Activated CD8-positive, alpha-beta memory T cell treated with anti-CD3 and anti-CD28 coated beads, Interleukin-2, amount 10 ng/mL, durations not matched to agents 7 days and 5 days (primary cell): ENCODE data around the gene WDR45B. TPM values are rescaled to one million over a fixed set of nuclear protein-coding genes. Genes with fewer than 3 reads are reported as not detected.

Experiments
- ATAC-seq: fragments of 150-1000 bp; cut with Tn5 transposase; one replicate; pipeline ENCODE4 v1.10.0; 2021; ENCODE audit warnings: moderate library complexity
- CTCF ChIA-PET: fragments of 350-600 bp; sonication (Branson Sonifier 250); formaldehyde crosslinking; loops from one replicate; lab custom pipeline; 2021; ENCODE audit warnings: antibody characterized with exemption; lab: Charles Lee
- DNase-seq: peaks from one replicate; pipeline ENCODE4 v3.0.0-alpha.2; 2020
- H3K27ac Mint-ChIP-seq: one replicate; pipeline ENCODE4 v1.8.0; 2021; ENCODE audit warnings: mild to moderate bottlenecking, mixed read lengths
- H3K27me3 Mint-ChIP-seq: one replicate; pipeline ENCODE4 v1.8.0; 2021; ENCODE audit warnings: mixed read lengths
- H3K36me3 Mint-ChIP-seq: one replicate; pipeline ENCODE4 v1.8.0; 2021; ENCODE audit warnings: mild to moderate bottlenecking, mixed read lengths
- H3K4me1 Mint-ChIP-seq: one replicate; pipeline ENCODE4 v1.8.0; 2021; ENCODE audit warnings: mixed read lengths
- H3K4me3 Mint-ChIP-seq: one replicate; pipeline ENCODE4 v1.8.0; 2021; ENCODE audit warnings: mild to moderate bottlenecking, moderate library complexity, mixed read lengths
- H3K9me3 Mint-ChIP-seq: one replicate; pipeline ENCODE4 v1.8.0; 2022; ENCODE audit warnings: low read depth, mixed read lengths
- total RNA-seq, 2 experiments: library from RNA; stranded (reverse); gene quantifications; one replicate each; pipeline ENCODE4 v1.2.3, GENCODE V29; 2021

The WDR45B gene
- total RNA-seq, 2 experiments from 2014 or later = 37.0 to 41.4 TPM

DNA sequence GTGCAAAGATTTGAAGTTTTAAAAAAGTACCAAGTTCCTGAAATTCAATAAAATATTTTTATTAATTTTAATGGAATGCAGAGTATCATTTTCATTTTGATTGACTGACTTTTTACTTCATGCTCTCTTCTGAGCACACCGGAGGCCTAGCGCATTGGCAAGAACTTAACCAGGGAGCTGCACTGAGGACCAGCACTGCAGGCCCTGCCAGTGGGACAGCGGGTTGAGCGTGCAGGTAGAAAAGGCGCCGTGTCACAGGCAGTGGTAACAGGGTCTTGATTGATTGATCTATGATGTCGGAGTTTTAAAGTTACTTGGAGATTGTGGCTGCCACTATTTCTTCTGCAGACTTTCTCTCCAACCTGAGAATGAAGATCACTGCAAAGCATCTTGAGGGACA is 43.7 kb downstream of the WDR45B start:
- H3K4me1 Mint-ChIP-seq = peaks cover 15% of the 10 kb centered on the region
- no peak overlapping the region for H3K4me3 Mint-ChIP-seq
- ATAC-seq (no peak), DNase-seq (no peak)
- peaks cover 50% of the 10 kb centered on the region for H3K36me3 Mint-ChIP-seq
- CTCF ChIA-PET = interaction anchor here (1.0 kb wide), 1 partner anchor 13 kb away, joined by 3 read pairs; no protein-coding TSS in a partner anchor
- no peaks in the 10 kb centered on the region for H3K27me3 Mint-ChIP-seq
- H3K9me3 Mint-ChIP-seq = no peaks in the 10 kb centered on the region
- peak overlapping the region; percentile 41 for H3K27ac Mint-ChIP-seq

DNA sequence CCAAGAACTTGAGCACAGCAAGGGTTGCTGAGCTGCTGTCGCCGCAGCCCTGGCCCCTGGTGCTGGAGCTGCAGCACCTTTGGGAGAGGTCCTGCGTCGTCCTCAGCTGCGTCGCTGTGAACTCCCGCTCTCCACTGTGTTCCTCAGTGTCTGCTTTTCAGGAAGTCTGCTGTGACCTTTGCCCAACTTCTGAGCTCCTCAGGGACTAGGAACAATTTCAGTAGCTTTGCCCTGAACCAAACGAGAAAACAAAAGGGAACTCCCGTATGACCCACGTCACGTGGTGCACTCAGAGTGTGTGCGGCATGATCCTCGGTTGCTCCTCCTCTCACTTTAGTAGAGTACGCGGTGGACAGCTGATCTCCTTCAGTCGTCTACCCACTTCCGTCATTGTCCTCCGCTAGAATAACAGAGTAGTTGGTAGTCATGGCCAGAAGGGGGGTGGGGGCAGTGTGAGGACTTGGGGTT is 44.2 kb downstream of the WDR45B start:
- DNase-seq (no peak), ATAC-seq (peak; percentile 71)
- peak overlapping the region; percentile 41 for H3K27ac Mint-ChIP-seq
- no peaks in the 10 kb centered on the region for H3K9me3 Mint-ChIP-seq
- peaks cover 15% of the 10 kb centered on the region for H3K4me1 Mint-ChIP-seq
- peaks cover 48% of the 10 kb centered on the region for H3K36me3 Mint-ChIP-seq
- no peaks in the 10 kb centered on the region for H3K27me3 Mint-ChIP-seq
- H3K4me3 Mint-ChIP-seq = no peak overlapping the region
- CTCF ChIA-PET = interaction anchor here (1.0 kb wide), 1 partner anchor 12 kb away, joined by 3 read pairs; no protein-coding TSS in a partner anchor

DNA sequence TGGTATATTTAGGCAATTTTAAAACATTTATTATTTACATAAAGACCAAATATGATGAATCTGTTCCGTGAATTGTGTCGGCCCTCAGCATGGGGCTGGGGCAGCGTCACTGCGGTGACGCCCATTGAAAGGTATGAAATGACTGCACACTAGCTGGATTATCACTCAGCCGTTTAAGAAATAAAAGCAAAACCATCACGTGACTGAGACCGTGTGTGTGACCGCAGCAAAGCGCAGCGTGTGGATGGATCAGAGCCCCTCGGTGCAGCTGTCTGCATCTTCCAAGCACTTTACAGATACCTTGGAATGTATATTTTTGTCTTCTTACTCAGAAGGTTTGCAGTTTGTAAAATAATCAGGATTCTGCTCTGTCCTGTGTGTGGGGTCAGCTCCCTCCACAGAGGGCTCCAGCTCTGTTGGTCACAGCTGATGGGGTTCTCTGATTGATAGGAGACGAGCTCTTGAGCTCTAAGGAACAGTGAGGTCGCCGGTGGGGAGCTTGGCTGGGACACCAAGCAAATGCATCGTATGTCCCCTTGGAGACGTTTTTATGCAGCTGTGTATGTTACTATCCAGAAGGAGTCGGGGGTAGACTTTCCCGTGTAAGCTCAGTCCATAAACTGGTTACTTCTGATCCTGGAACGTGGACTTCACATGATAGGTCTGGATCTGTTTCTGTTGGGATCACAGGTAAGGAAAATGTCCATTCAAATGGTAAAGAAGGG is 45.1 kb downstream of the WDR45B start:
- DNase-seq (no peak), ATAC-seq (no peak)
- CTCF ChIA-PET = interaction anchor here (1.0 kb wide), 1 partner anchor 11 kb away, joined by 3 read pairs; no protein-coding TSS in a partner anchor
- H3K9me3 Mint-ChIP-seq = no peaks in the 10 kb centered on the region
- H3K27ac Mint-ChIP-seq = peak overlapping the region; percentile 45
- no peaks in the 10 kb centered on the region for H3K27me3 Mint-ChIP-seq
- H3K36me3 Mint-ChIP-seq = peaks cover 45% of the 10 kb centered on the region
- H3K4me3 Mint-ChIP-seq = no peak overlapping the region
- peaks cover 15% of the 10 kb centered on the region for H3K4me1 Mint-ChIP-seq

GRCh38 chr17:82602487-82602886 is 45.8 kb downstream of the WDR45B start:
- ATAC-seq = no peak
- CTCF ChIA-PET = no interaction called here
- H3K36me3 Mint-ChIP-seq = peaks cover 43% of the 10 kb centered on the region
- no peak overlapping the region for H3K4me3 Mint-ChIP-seq
- H3K4me1 Mint-ChIP-seq = peaks cover 15% of the 10 kb centered on the region
- H3K27me3 Mint-ChIP-seq = no peaks in the 10 kb centered on the region
- H3K9me3 Mint-ChIP-seq = no peaks in the 10 kb centered on the region
- no peak for DNase-seq
- no peak overlapping the region for H3K27ac Mint-ChIP-seq

GRCh38 chr17:82601447-82602000 is 46.7 kb downstream of the WDR45B start:
- H3K36me3 Mint-ChIP-seq = peaks cover 46% of the 10 kb centered on the region
- no peak overlapping the region for H3K4me3 Mint-ChIP-seq
- H3K9me3 Mint-ChIP-seq = no peaks in the 10 kb centered on the region
- DNase-seq = no peak
- no peaks in the 10 kb centered on the region for H3K27me3 Mint-ChIP-seq
- peaks cover 15% of the 10 kb centered on the region for H3K4me1 Mint-ChIP-seq
- ATAC-seq = no peak
- no peak overlapping the region for H3K27ac Mint-ChIP-seq
- CTCF ChIA-PET = no interaction called here

DNA sequence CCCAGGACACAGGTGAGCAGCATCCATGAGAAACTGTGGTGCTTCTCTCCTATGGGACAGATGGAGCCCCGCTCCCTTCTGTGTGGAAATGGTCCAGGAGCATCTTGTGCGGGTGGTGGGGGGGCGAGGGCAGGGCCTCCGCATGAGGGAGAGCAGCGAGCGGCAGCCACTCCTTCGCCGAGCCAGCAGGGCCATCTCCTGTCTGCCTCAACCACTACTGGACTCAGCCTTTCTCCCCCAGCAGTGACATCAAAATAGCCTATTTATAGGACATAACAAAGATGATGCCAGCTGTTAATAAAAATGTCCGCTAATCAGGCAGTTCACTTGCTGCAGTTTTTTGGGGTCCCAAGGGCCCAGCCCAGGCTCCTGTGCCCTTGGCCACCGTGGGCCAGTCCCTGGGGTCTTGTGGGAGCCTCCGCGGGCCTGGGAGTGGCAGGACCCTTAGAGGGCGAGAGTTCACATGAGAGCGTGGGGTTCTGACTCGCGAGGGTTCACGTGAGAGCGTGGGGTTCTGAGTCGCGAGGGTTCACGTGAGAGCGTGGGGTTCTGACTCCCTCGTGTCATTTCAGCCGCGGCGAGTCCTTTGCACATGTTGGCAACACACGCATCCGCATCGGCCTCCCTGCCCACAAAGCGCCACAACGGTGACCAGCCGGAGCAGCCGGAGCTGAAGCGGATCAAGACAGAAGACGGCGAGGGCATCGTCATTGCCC is 47.4 kb downstream of the WDR45B start:
- Mint-ChIP-seq H3K4me1 (peaks cover 15% of the 10 kb centered on the region), H3K27me3 (no peaks in the 10 kb centered on the region), H3K4me3 (no peak overlapping the region), H3K9me3 (no peaks in the 10 kb centered on the region), H3K27ac (no peak overlapping the region), H3K36me3 (peaks cover 42% of the 10 kb centered on the region)
- DNase-seq = no peak
- no peak for ATAC-seq
- CTCF ChIA-PET = no interaction called here

GRCh38 chr17:82599674-82600661 is 48.3 kb downstream of the WDR45B start:
- Mint-ChIP-seq H3K36me3 (peaks cover 36% of the 10 kb centered on the region), H3K27me3 (no peaks in the 10 kb centered on the region), H3K4me3 (no peak overlapping the region), H3K9me3 (no peaks in the 10 kb centered on the region), H3K27ac (no peak overlapping the region), H3K4me1 (peaks cover 16% of the 10 kb centered on the region)
- no peak for ATAC-seq
- CTCF ChIA-PET = no interaction called here
- DNase-seq = no peak

DNA sequence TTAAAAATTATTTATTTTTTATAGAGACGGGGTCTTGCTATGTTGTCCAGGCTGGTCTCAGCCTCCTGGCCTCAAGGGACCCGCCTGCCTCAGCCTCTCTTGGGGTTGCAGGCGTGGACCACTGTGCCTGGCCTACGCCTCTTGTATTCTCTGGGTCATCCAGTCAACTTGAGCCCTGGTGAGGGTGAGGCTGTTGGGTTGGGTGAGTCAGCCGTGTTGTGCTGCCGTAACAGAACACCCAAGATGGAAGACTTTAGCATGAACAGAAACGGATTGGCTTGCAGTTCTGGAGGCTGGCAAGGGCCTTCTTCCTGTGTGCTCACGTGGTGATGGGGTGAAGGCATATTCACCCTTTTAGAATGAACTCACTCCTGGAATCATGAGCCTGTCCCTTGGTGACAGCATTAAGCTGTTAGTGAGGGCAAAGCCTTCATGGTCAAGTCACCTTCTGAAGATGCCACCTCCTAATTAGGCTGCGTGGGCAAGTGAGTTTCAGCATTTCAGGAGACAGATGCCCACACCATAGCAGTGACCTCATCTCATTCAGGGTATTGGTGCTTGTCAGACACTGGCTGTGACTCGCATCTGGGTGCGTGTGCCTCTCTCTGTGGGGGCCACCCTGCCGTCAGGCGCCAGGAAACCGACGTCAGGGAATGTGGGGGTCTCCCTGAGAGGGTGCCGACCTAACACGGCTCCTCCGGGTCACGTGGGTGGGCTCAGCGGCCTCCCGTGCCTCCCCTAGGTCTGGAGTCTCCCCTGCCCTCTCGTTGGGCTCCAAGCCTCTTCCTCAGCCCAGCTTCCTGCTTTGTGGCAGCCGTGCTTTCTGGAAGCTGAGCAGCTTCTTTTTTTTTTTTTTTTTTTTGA is 49.8 kb downstream of the WDR45B start:
- ATAC-seq = peak; percentile 25
- no peak for DNase-seq

DNA sequence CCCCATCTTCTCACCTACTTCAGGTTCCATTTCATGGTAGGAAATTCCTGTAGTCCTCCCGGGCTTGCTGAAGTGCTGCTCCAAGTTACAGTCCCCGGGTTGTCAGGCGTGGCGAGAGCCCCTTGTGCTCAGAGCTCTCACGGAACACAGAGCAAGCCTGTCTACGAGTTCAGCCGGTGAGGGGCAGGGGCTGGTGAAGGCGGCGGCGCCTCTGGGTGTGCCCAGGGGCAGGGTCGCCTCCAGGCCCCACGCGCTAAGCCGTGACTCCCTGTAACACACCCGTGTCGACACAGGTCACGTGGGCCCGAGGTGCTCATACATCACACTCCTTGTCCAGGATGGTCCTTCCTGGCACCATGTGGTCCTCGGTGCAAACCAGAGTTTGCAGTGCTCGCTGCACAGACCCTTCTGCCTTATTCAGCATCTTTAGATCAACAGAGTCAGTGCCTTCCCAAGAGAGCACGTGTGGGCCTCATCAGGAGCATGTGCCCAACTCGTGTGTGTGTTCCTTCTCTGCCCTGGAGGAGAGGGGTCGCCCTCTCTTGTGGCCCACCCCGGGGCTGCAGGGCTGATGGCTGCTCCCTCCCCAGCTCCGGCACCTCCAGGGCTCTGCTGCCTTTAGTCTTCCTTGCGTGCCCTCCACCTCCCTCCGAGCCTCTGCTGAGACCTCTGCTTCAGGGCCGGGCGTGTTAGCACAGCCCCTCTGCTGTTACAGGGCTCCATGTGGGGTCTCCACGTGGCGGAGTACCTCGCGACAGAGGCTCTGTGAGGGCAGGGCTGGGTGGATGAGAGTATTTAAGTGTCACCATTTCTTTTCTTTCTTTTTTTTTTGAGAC is 51.2 kb downstream of the WDR45B start:
- Mint-ChIP-seq H3K9me3 (no peaks in the 10 kb centered on the region), H3K4me3 (no peak overlapping the region), H3K4me1 (peaks cover 25% of the 10 kb centered on the region), H3K36me3 (peaks cover 22% of the 10 kb centered on the region), H3K27me3 (no peaks in the 10 kb centered on the region), H3K27ac (no peak overlapping the region)
- ATAC-seq (no peak), DNase-seq (no peak)
- CTCF ChIA-PET = no interaction called here

More for the DNA sequence above, 49.8 kb downstream of the WDR45B start:
- CTCF ChIA-PET = no interaction called here
- Mint-ChIP-seq H3K36me3 (peaks cover 32% of the 10 kb centered on the region), H3K9me3 (no peaks in the 10 kb centered on the region), H3K4me1 (peaks cover 20% of the 10 kb centered on the region), H3K27me3 (no peaks in the 10 kb centered on the region), H3K27ac (no peak overlapping the region), H3K4me3 (no peak overlapping the region)

- Mint-ChIP-seq H3K4me3 (no peak overlapping the region), H3K9me3 (no peaks in the 10 kb centered on the region), H3K27ac (no peak overlapping the region), H3K4me1 (peaks cover 32% of the 10 kb centered on the region), H3K27me3 (no peaks in the 10 kb centered on the region), H3K36me3 (peaks cover 16% of the 10 kb centered on the region)
- CTCF ChIA-PET = no interaction called here
- ATAC-seq (no peak), DNase-seq (no peak)
These were observed 51.9 kb downstream of the WDR45B start for GRCh38 chr17:82596296-82596695.

DNA sequence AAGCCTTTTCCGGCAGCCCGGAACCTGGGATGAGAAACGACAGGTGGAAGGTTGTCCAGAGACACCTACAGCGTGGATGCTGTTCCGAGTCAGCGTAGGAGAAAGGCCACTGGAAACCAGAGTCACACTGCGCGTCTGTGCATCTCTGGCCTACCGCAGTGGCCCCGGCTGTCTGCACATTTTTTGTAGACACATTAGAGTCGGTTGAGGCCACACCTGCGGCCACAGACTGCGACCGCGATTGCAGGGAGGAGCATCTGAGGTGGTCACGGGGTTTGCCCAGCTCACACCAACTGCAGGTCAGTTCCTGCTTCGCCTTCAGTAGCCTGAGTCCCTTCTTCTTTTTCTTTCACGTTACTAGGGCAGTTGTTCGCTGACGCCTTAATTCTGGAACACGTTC is 52.4 kb downstream of the WDR45B start:
- CTCF ChIA-PET = no interaction called here
- Mint-ChIP-seq H3K36me3 (peaks cover 16% of the 10 kb centered on the region), H3K4me1 (peaks cover 34% of the 10 kb centered on the region), H3K9me3 (no peaks in the 10 kb centered on the region), H3K4me3 (no peak overlapping the region), H3K27ac (no peak overlapping the region), H3K27me3 (no peaks in the 10 kb centered on the region)
- DNase-seq = no peak
- ATAC-seq = no peak
